NCI-H69 (cell line): Measurements from ENCODE around the gene DNAJC4.

ENCODE experiments used
- DNase-seq: peaks from one replicate; lab custom pipeline; 2025; lab: John Stamatoyannopoulos, UW

The DNAJC4 gene

GRCh38 chr11:64230171-64230984, at the start of gene DNAJC4:
Gene DNAJC4 (plus strand): TSS chr11:64230548. CDS start chr11:64230855, 307 bp downstream.
- DNase-seq, result peak; percentile 99

GRCh38 chr11:64180891-64181290, 49.5 kb upstream of the DNAJC4 start:
- peak; percentile 53 for DNase-seq

GRCh38 chr11:64181506-64182411, 48.6 kb upstream of the DNAJC4 start:
- DNase-seq, result peak; percentile 88

- no peak for DNase-seq
These were observed 46.5 kb upstream of the DNAJC4 start for GRCh38 chr11:64183890-64184289.

- peak; percentile 88 for DNase-seq
These were observed 45.1 kb upstream of the DNAJC4 start for GRCh38 chr11:64185175-64185692.

GRCh38 chr11:64185693-64186491, 44.5 kb upstream of the DNAJC4 start, which contains the start of gene STIP1:
Gene STIP1 (plus strand): TSS chr11:64186171. CDS start chr11:64186262, 91 bp downstream.
- peak; percentile 100 for DNase-seq

GRCh38 chr11:64186492-64187165, 43.7 kb upstream of the DNAJC4 start:
- DNase-seq, result peak; percentile 58

- DNase-seq, result no peak
These were observed 37.9 kb upstream of the DNAJC4 start for GRCh38 chr11:64192434-64192833.

- no peak for DNase-seq
These were observed 33.7 kb upstream of the DNAJC4 start for GRCh38 chr11:64196626-64197025.

- DNase-seq, result no peak
These were observed 31.8 kb upstream of the DNAJC4 start for GRCh38 chr11:64198511-64198910.

- DNase-seq, result no peak
These were observed 28.8 kb upstream of the DNAJC4 start for GRCh38 chr11:64201543-64201942.

GRCh38 chr11:64202992-64203391, 27.4 kb upstream of the DNAJC4 start:
- DNase-seq, result no peak

GRCh38 chr11:64203421-64204079, 26.8 kb upstream of the DNAJC4 start:
- no peak for DNase-seq

- DNase-seq, result no peak
These were observed 26.3 kb upstream of the DNAJC4 start for GRCh38 chr11:64204080-64204440.

- DNase-seq, result peak; percentile 95
These were observed 25.8 kb upstream of the DNAJC4 start for GRCh38 chr11:64204464-64204989.

GRCh38 chr11:64206457-64207255, 23.7 kb upstream of the DNAJC4 start, which contains the start of gene FERMT3:
Gene FERMT3 (plus strand): TSS chr11:64206721. CDS start chr11:64207365, 644 bp downstream.
- DNase-seq, result no peak

- DNase-seq, result no peak
These were observed 22.9 kb upstream of the DNAJC4 start for GRCh38 chr11:64207256-64208085.

GRCh38 chr11:64208086-64208795, 22.1 kb upstream of the DNAJC4 start:
- no peak for DNase-seq
